Stomach (tissue), 9 donors: ENCODE data around the gene ZC3H12C. TPM values are rescaled to one million over a fixed set of nuclear protein-coding genes. Genes with fewer than 3 reads are reported as not detected.

ENCODE experiments used
- DNase-seq, 2 donors: peaks; one replicate each; pipeline versions ENCODE4 v3.0.0 to v3.0.0-alpha.2; 2013 to 2019
- H3K27ac ChIP-seq, 5 donors: fragments of 200-600 bp in 4 of 5; sonication (generic) in 4 of 5; one replicate each; pipeline ENCODE4 v1.5.1; 2013 to 2019; ENCODE audit warnings: mild to moderate bottlenecking in 1 of 5, moderate library complexity in 1 of 5
- H3K27me3 ChIP-seq, 3 donors: fragments of 200-600 bp; sonication (generic); one replicate each; pipeline ENCODE4 v1.5.1; 2017 to 2019; ENCODE audit warnings: mixed run types in 1 of 3
- H3K36me3 ChIP-seq, 4 donors: fragments of 200-600 bp; sonication (generic); 1 replicate in 3 of 4; 2 replicates in 1 of 4; pipeline ENCODE4 v1.5.1; 2016 to 2019
- H3K4me1 ChIP-seq, 4 donors: fragments of 200-600 bp; sonication (generic); one replicate each; pipeline ENCODE4 v1.5.1; 2016 to 2019
- H3K4me3 ChIP-seq, 4 donors: fragments of 200-600 bp; sonication (generic) in 3 of 4; one replicate each; pipeline ENCODE4 v1.5.1; 2016 to 2019; ENCODE audit warnings: mild to moderate bottlenecking in 1 of 4
- H3K9me3 ChIP-seq, 4 donors: fragments of 200-600 bp; sonication (generic); one replicate each; pipeline ENCODE4 v1.5.1; 2016 to 2019
- CTCF ChIP-seq, 7 experiments: fragments of 450-650 bp in 4 of 7; fragments of 200-600 bp in 3 of 7; sonication (generic) in 3 of 7; IDR thresholded peaks; one replicate each; pipeline ENCODE4 v1.5.1; 2016 to 2019; ENCODE audit warnings: antibody characterized with exemption in 7 of 7, control low read depth in 2 of 7, mild to moderate bottlenecking in 1 of 7
- EP300 ChIP-seq: sonication (generic); formaldehyde crosslinking; IDR thresholded peaks from one replicate; pipeline ENCODE4 v1.6.1; 2017; ENCODE audit warnings: antibody characterized with exemption
- POLR2A ChIP-seq, 4 donors: fragments of 450-650 bp; IDR thresholded peaks; one replicate each; pipeline ENCODE4 v1.6.1; 2016; ENCODE audit warnings: antibody characterized with exemption in 4 of 4, control low read depth in 2 of 4, mild to moderate bottlenecking in 1 of 4, moderate library complexity in 1 of 4
- POLR2AphosphoS5 ChIP-seq, 3 donors: sonication (generic); formaldehyde crosslinking; IDR thresholded peaks; one replicate each; pipeline ENCODE4 v1.6.1; 2016; ENCODE audit warnings: antibody characterized with exemption in 3 of 3
- WGBS, 5 donors: extraction: QIAGEN DNeasy Blood & Tissue Kit in 3 of 5; methylation state at CpG; one replicate each; pipeline versions ENCODE4 v1.1.5 to v1.1.7; 2013 to 2018; 5-methylcytosine and 5-hydroxymethylcytosine counted together
- intact Hi-C: fragments of 100-400 bp; cut with DNase I; formaldehyde crosslinking; loops from one replicate; pipeline ENCODE4 v1.15.1; 2023; ENCODE audit warnings: low total_unique reads
- polyA plus RNA-seq, 3 donors: library from polyadenylated mRNA; stranded (reverse); fragments of 200-250 nt; gene quantifications; one replicate each; pipeline ENCODE4 v1.2.3, GENCODE V29; 2013
- total RNA-seq, 5 donors: library from RNA; depleted of rRNA; stranded (reverse); fragments of >200 nt; gene quantifications; one replicate each; pipeline versions ENCODE4 v1.1.0 to v1.2.3, GENCODE V29; 2014 to 2016
- donor health status: healthy with polysubstance abuse.
- donor health status: Bipolar disorder and iron deficiency.
- donor health status: healthy.

Gene ZC3H12C
- total and polyA plus RNA-seq, 8 donors = 1.3 to 23.2 (median 8.3) TPM

- no peaks in the 10 kb centered on the region for H3K9me3 ChIP-seq
- DNase-seq = peak; percentile 65 to 86
- H3K27ac ChIP-seq = no peak overlapping the region
- TF ChIP-seq POLR2AphosphoS5 (IDR thresholded peaks at IDR 0.05) = no peak
- no peak for TF ChIP-seq EP300
- no peak for TF ChIP-seq POLR2A (IDR thresholded peaks at IDR 0.05)
- TF ChIP-seq CTCF (IDR thresholded peaks at IDR 0.05) = peak in 5 of 7 experiments; percentile 29 to 75 (median 65)
- peaks cover 0 to 13% (median 6%) of the 10 kb centered on the region in 4 donors for H3K4me1 ChIP-seq
- 8 to 15% (median 12%) methylated on average over 14 of the region's 14 CpGs for WGBS, 5 donors
- no peaks in the 10 kb centered on the region for H3K36me3 ChIP-seq
- H3K4me3 ChIP-seq = no peak overlapping the region
- intact Hi-C loops = no loop called here
- H3K27me3 ChIP-seq = no peaks in the 10 kb centered on the region
These were observed 80.8 kb downstream of the ZC3H12C start for GRCh38 chr11:110173811-110174644.

- H3K9me3 ChIP-seq = no peaks in the 10 kb centered on the region
- H3K36me3 ChIP-seq = no peaks in the 10 kb centered on the region
- TF ChIP-seq POLR2A (IDR thresholded peaks at IDR 0.05) (no peak), EP300 (no peak), POLR2AphosphoS5 (IDR thresholded peaks at IDR 0.05) (no peak), CTCF (IDR thresholded peaks at IDR 0.05) (no peak)
- no peak overlapping the region for H3K4me3 ChIP-seq
- DNase-seq = no peak
- peaks cover 0 to 13% (median 6%) of the 10 kb centered on the region in 4 donors for H3K4me1 ChIP-seq
- 63 to 71% (median 68%) methylated on average over 6 of the region's 6 CpGs for whole genome bisulfite sequencing, 5 donors
- H3K27ac ChIP-seq = no peak overlapping the region
- no peaks in the 10 kb centered on the region for H3K27me3 ChIP-seq
- intact Hi-C loops = no loop called here
These were observed 81.6 kb downstream of the ZC3H12C start for GRCh38 chr11:110174645-110175310.

- Histone ChIP-seq H3K27ac (no peak overlapping the region), H3K4me3 (no peak overlapping the region), H3K27me3 (no peaks in the 10 kb centered on the region), H3K9me3 (no peaks in the 10 kb centered on the region), H3K4me1 (peaks cover 0 to 13% (median 6%) of the 10 kb centered on the region in 4 donors), H3K36me3 (no peaks in the 10 kb centered on the region)
- intact Hi-C loops = no loop called here
- TF ChIP-seq EP300 (no peak), POLR2AphosphoS5 (IDR thresholded peaks at IDR 0.05) (peak in 1 of 3 donors; percentile 38)
- WGBS, 5 donors = 81 to 88% (median 85%) methylated on average over 10 to 12 of the region's 12 CpGs
- no peak for DNase-seq
These were observed 83.3 kb downstream of the ZC3H12C start for GRCh38 chr11:110176366-110177085.

GRCh38 chr11:110177086-110177456 lies 83.9 kb downstream of the ZC3H12C start:
- no peak for DNase-seq
- Histone ChIP-seq H3K4me3 (no peak overlapping the region), H3K4me1 (peaks cover 0 to 13% (median 6%) of the 10 kb centered on the region in 4 donors), H3K36me3 (no peaks in the 10 kb centered on the region), H3K27me3 (no peaks in the 10 kb centered on the region), H3K27ac (no peak overlapping the region), H3K9me3 (no peaks in the 10 kb centered on the region)
- intact Hi-C loops = no loop called here
- WGBS, 5 donors = 65 to 88% (median 82%) methylated on average over 6 to 7 of the region's 7 CpGs
- TF ChIP-seq CTCF (IDR thresholded peaks at IDR 0.05) = no peak
- TF ChIP-seq POLR2AphosphoS5 (IDR thresholded peaks at IDR 0.05) = no peak
- TF ChIP-seq EP300 = no peak
- no peak for TF ChIP-seq POLR2A (IDR thresholded peaks at IDR 0.05)
